Dermis blood vessel endothelial cell (primary cell): ENCODE measurements around the gene PRELID1. TPM values are rescaled to one million over a fixed set of nuclear protein-coding genes. Genes with fewer than 3 reads are reported as not detected.

Experiments
- total RNA-seq: library from RNA; depleted of rRNA; stranded (reverse); fragments of >200 nt; gene quantifications from 2 replicates; pipeline ENCODE4 v1.2.3, GENCODE V29; 2014

Gene PRELID1
- total RNA-seq, 1 donor from 2014 or later: 161 TPM

Other genes with a start within 250 kb of the PRELID1 start
- 2.6 and 8.1 TPM in 2 replicates for gene FGFR4, start 216.9 kb upstream of the PRELID1 start, total RNA-seq
- 48.7 and 64.7 TPM in 2 replicates for gene NSD1, start 170.0 kb upstream of the PRELID1 start, total RNA-seq
- gene RAB24, start 80 bp upstream of the PRELID1 start, total RNA-seq: 12.8 and 20.8 TPM in 2 replicates
- 20.9 and 38.5 TPM in 2 replicates for gene MXD3, start 8.1 kb downstream of the PRELID1 start, total RNA-seq
- 407 and 457 TPM in 2 replicates for gene LMAN2, start 47.9 kb downstream of the PRELID1 start, total RNA-seq
- 4.4 and 9.9 TPM in 2 replicates for gene RGS14, start 54.1 kb downstream of the PRELID1 start, total RNA-seq
- not detected in 2 replicates for gene SLC34A1, start 80.6 kb downstream of the PRELID1 start, total RNA-seq
- not detected in 2 replicates for gene PFN3, start 96.9 kb downstream of the PRELID1 start, total RNA-seq
- 0.85 and 1.3 TPM in 2 replicates for gene F12, start 105.8 kb downstream of the PRELID1 start, total RNA-seq
- gene GRK6, start 122.9 kb downstream of the PRELID1 start, total RNA-seq: 22.0 and 32.3 TPM in 2 replicates
- 4.5 and 4.8 TPM in 2 replicates for gene PRR7, start 143.0 kb downstream of the PRELID1 start, total RNA-seq
- gene DBN1, start 169.8 kb downstream of the PRELID1 start, total RNA-seq: 147 and 157 TPM in 2 replicates
- gene PDLIM7, start 193.8 kb downstream of the PRELID1 start, total RNA-seq: 38.3 and 73.0 TPM in 2 replicates
- 2.0 and 4.6 TPM in 2 replicates for gene DOK3, start 206.0 kb downstream of the PRELID1 start, total RNA-seq
- 68.2 and 98.8 TPM in 2 replicates for gene DDX41, start 213.2 kb downstream of the PRELID1 start, total RNA-seq